Fibroblast of peridontal ligament (primary cell): ENCODE data around the gene ZMPSTE24.
"Not testable (repeated sequence)": the region's sequence is repeated elsewhere in the genome, so short reads cannot be mapped to it uniquely, and the experiment has no call there.

ENCODE experiments used
- DNase-seq: peaks from one replicate; pipeline ENCODE4 v3.0.0-alpha.2; 2010; ENCODE audit errors: extremely low read depth

ZMPSTE24 gene

DNA sequence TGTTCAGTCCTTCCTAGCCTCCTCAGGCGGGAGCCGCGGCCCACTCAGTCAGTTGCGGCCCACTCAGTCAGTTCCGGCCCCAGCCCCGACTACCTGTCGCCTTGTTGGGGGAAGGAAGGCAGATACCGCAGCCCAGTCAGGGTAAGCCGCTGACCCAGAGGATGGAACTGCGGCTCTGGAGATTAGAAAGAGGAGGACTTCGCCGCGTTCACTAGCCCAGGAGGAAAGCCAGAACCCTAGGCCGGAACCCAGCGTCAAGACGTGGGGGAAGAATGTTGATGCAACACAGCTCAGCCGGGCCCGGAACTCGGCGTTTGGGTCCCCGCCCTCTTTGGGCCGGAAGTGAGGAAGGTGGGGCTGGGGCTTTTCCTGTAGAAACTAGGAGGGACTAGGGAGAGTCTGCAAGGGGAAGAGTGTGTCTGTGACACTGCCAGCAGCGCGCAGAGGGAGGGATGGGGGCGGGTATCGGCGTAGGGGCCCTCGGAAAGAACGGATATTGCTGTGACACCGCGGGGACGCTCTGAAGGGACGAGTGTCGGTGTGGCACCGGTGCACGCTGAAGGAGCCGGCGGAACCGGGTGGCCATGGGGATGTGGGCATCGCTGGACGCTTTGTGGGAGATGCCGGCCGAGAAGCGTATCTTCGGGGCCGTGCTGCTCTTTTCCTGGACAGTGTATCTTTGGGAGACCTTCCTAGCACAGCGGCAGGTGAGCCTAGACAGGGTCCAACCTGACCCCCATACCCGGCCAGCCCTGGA, at the start of gene ZMPSTE24:
TSS of gene ZMPSTE24 (plus strand) at position 549 of the 757 bp plus-strand sequence. CDS start at position 585, 36 bp downstream.
- peak; percentile 98 for DNase-seq

DNA sequence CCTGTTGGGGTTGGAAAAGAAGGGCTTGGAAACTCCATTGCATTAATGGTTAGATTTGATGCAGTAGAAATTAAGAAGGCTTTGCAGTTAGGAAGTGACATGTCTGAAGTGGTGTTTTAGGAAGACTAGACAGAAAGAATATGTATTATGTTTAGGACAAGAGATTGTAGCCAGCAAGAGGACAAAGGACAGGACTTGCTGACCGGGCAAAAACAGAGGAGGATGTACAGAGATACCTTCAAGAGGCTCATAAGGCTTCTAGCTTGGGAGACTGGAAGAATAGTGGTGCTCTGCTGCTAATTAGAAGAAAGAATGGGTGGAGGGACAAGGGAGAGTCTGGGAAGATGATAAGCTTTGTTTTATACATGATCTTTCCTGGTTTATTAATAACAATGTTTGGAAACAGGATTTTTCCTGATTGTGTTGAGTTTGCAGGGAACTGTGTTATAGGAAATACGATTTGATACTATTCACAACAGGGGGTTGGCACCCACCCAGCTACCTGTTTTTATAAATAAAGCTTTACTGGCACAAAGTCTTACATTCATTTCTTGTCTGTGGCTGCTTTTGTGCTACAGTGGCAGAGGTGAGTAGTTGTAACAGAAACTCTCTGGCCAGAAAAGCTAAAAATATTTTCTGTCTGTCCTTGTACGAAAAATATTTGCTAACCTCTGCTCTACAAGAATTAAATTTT, 47.4 kb upstream of the ZMPSTE24 start:
- no peak for DNase-seq

DNA sequence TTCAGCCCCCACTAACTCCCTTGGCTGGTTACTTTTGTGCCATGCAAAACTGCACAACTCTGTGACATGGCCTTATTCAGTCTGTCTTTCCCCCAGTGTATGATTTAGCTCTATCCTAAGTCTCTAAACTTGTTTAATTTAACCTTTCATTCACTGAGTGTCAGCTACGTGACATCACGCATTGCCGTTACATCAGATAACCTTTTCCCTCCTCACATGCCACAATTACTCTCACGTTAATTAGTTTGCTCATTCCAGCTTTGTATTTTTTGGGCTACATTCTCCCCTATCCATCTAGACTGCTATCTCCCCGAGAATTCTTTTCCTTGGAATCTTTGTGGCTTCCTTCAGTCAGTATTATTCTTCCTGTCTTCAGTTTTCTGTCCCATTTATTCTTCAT, 39.7 kb upstream of the ZMPSTE24 start:
- no peak for DNase-seq

- DNase-seq = not testable (repeated sequence)
These were observed 36.5 kb upstream of the ZMPSTE24 start for GRCh38 chr1:40221471-40221905.

GRCh38 chr1:40221977-40222772, 35.9 kb upstream of the ZMPSTE24 start:
- no peak for DNase-seq

- no peak for DNase-seq
These were observed 34.0 kb upstream of the ZMPSTE24 start for GRCh38 chr1:40224040-40224439.

GRCh38 chr1:40226192-40226591, 31.8 kb upstream of the ZMPSTE24 start:
- DNase-seq = no peak

DNA sequence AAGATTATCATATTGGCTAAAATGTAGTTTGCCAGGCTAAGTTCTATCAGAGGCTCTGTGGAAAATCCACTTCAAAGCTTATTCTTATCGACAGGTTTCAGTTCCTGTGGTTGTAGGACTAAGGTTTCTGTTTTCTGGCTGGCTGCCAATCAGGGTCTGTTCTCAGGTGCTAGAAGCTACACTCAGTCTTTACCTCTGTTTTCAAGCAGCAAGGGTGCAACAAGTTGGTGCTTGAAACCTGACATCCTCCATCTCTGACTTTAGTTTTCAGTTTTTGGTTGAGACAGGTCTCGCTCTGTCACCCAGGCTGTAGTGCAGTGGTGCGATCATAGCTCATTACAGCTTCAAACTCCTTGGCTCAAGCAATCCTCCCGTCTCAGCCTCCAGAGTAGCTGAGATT, 25.6 kb upstream of the ZMPSTE24 start:
- no peak for DNase-seq

DNA sequence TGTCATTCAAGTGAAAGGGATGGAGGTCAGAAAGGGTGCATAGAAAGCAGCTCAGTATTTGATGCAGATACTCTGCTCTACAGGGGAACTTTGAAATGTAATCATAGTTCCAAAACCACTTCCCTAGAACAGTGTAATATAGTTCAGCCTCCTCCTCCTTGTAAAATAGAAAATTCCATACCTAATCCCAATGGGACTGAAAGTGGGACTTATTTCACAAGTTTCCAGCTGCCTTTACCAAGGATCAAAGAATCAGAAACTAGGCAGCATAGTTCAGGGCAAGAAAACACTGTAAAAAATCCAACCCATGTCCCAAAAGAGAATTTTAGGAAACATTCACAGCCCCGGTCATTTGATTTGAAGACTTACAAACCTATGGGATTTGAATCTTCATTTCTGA, 18.4 kb upstream of the ZMPSTE24 start:
- DNase-seq = peak; percentile 63

GRCh38 chr1:40240390-40240789, 17.6 kb upstream of the ZMPSTE24 start:
- DNase-seq = no peak

GRCh38 chr1:40241362-40241761, 16.7 kb upstream of the ZMPSTE24 start:
- DNase-seq = no peak

- peak; percentile 43 for DNase-seq
These were observed 14.7 kb upstream of the ZMPSTE24 start for GRCh38 chr1:40243351-40243750.

GRCh38 chr1:40244138-40244744, 13.8 kb upstream of the ZMPSTE24 start:
- DNase-seq = no peak

DNA sequence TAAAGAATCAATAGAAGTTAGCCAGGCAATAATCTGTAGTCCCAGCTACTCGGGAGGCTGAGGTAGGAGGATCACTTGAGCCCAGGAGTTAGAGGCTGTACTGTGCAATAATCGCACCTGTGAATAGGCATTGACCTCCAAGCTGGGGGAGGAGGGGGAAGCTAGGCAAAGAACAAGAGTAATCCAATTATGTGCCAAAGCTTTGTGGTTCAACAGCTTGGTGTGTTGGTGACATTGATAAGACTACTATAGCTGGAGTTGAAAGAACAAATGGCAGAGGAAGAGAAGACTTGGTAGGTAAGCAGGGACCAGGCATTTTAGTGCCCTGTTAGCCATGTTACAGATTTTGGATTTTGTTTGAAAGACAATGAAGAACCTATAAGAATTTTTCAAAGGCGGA, 12.3 kb upstream of the ZMPSTE24 start:
- DNase-seq = no peak

DNA sequence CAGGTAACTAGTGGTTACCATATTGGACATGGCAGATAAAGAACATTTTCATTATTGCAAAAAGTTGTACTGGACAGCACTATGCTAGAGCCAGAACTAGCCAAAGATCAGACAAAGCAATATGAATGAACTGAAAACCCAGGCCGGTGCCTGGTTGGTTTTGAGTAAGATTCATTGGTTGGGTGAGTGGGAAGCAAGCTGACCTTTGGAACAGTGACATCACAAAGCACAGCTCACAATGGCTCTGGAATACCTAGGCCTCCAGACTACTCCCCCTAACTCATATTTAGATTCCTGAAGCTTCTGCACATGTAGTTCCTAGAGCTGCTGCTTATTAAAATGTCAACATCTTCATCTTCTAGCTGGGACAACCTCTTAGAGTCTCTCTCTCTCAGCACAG, 10.4 kb upstream of the ZMPSTE24 start, which contains the start of gene TMCO2:
TSS of gene TMCO2 (plus strand) at position 283 of the 400 bp plus-strand sequence. CDS start at position 340, 57 bp downstream.
- DNase-seq = no peak

DNA sequence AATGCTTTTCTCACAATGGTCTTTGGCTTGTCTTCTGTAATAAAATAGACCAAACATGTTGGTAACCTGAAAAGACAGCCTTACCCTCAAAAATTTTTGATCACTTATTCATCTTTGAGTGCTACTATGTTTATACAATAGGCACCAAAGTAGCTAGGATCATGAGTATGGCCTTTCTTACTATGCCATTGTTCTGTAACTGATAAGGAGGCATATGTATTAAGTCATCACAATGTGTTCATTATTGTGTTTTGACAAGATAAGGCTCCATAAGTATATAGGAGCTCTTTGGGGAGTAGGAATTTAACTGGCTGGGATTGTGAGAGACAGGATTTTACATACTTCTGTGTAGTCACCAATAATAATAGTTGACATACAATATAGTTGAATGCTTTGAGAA, 9.6 kb upstream of the ZMPSTE24 start:
- no peak for DNase-seq

- DNase-seq = no peak
These were observed 6.6 kb upstream of the ZMPSTE24 start for GRCh38 chr1:40251456-40251855.

- DNase-seq = peak; percentile 14
These were observed 5.4 kb upstream of the ZMPSTE24 start for GRCh38 chr1:40252601-40253000.

GRCh38 chr1:40255231-40255630, 2.8 kb upstream of the ZMPSTE24 start:
- no peak for DNase-seq

DNA sequence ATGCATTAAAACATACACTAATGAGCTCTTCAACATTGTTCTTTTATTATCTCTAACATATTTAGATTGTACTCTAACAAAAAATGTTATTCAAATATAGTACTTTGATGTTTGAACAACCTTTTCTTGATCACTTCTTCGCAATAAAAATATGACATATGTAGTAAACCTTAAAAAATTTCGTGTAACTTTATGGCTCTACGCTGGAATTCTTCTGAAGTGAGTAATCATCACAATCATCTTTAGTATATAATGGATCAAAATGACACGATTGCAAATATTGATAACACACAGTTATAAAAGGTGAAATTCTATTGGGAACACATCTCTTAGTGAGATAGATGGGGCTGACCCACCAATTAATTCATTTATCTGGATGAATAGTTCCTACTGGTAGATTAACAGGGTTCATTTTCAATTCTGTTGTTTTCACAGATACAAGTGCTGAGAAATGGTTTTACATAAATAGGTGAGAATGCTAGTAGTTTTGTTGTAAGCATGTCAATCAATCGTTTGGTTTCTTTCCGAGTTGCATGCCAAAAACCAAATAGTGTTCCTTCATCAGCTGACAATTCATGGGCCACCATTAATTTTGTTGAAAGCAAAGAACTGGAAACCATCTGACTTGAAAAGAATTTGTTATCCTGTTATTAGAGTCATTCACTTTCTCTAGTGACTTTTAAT, 1.5 kb upstream of the ZMPSTE24 start:
- peak; percentile 17 for DNase-seq

DNA sequence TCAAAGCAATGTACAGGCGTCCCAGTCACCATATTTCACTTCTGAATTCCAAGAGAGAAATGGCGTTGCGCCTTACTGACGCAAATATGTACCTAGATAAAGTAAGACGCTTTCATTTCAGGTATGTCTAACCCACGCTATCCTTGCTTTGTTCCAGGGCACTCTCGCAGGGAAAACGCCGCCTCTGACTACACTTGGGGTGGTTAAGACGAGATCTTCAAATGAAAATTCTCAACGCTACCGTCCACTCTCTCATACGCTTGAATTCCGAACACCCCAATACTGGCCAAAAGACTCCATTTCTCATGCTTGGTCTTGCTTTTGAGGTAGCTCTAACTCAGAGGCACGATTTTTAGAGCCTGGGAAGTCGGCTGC, 736 bp upstream of the ZMPSTE24 start:
- no peak for DNase-seq
